LNCaP clone FGC (cell line): Measurements from ENCODE around the gene TTC23L.

Source experiments
- DNase-seq: peaks from one replicate; pipeline ENCODE4 v3.0.0-alpha.2; 2011; ENCODE audit warnings: low read depth
- H3K4me3 ChIP-seq: 2 replicates; pipeline ENCODE4 v1.5.1; 2011; ENCODE audit warnings: mild to moderate bottlenecking, low read depth, low read length, control low read depth
- TF ChIP-seq, protein P1 (sequence below): IDR thresholded peaks from 2 replicates; pipeline ENCODE4 v1.5.1; 2012; ENCODE audit warnings: mild to moderate bottlenecking; ENCODE audit not compliant: control insufficient read depth, insufficient read depth; ENCODE audit errors: extremely low read depth

TTC23L gene

GRCh38 chr5:34804913-34805312 lies 34.1 kb upstream of the TTC23L start:
- DNase-seq: no peak
- TF ChIP-seq, protein P1, sequence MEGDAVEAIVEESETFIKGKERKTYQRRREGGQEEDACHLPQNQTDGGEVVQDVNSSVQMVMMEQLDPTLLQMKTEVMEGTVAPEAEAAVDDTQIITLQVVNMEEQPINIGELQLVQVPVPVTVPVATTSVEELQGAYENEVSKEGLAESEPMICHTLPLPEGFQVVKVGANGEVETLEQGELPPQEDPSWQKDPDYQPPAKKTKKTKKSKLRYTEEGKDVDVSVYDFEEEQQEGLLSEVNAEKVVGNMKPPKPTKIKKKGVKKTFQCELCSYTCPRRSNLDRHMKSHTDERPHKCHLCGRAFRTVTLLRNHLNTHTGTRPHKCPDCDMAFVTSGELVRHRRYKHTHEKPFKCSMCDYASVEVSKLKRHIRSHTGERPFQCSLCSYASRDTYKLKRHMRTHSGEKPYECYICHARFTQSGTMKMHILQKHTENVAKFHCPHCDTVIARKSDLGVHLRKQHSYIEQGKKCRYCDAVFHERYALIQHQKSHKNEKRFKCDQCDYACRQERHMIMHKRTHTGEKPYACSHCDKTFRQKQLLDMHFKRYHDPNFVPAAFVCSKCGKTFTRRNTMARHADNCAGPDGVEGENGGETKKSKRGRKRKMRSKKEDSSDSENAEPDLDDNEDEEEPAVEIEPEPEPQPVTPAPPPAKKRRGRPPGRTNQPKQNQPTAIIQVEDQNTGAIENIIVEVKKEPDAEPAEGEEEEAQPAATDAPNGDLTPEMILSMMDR: no peak
- no peak overlapping the region for H3K4me3 ChIP-seq

DNA sequence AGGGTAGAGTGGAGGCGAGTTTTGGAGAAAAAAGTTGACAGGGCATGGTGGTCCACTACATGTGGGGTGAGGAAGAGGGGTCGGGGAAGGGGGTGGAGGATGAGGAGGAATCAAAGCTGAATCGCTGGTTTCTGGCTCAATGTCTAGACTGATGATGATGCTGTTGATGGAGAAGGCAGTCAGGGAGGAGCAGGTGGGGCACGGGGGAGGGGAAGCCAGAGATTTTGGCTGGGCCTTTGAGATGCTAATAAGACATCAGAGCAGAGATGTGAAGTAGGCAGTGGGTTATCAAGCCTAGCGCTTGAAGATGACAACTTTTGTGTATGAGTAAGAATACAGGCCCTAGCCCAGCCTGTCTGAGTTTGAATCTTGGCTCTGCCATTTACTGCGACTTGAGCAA lies 32.4 kb upstream of the TTC23L start:
- no peak overlapping the region for H3K4me3 ChIP-seq
- no peak for DNase-seq
- TF ChIP-seq, protein P1: no peak

DNA sequence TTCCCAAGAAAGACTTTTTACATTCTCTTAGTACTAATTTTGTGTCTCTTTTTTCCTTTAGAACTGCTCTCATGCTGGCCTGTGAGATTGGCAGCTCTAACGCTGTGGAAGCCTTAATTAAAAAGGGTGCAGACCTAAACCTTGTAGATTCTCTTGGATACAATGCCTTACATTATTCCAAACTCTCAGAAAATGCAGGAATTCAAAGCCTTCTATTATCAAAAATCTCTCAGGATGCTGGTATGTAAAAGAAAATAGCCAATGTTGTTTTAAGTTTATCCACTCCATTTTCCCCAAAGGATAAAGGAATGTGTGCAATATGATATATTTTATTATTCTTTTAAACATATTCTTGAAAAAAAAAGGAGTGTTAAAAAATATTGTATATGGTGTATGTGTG lies 27.3 kb upstream of the TTC23L start:
- TF ChIP-seq, protein P1: no peak
- no peak overlapping the region for H3K4me3 ChIP-seq
- DNase-seq: no peak

GRCh38 chr5:34813509-34813908 lies 25.5 kb upstream of the TTC23L start:
- no peak overlapping the region for H3K4me3 ChIP-seq
- TF ChIP-seq, protein P1: no peak
- DNase-seq: no peak

- DNase-seq: no peak
Measured at GRCh38 chr5:34817558-34818351, 21.2 kb upstream of the TTC23L start.

GRCh38 chr5:34818717-34819116 lies 20.2 kb upstream of the TTC23L start:
- TF ChIP-seq, protein P1: no peak
- DNase-seq: no peak
- no peak overlapping the region for H3K4me3 ChIP-seq

More at GRCh38 chr5:34817558-34818351, 21.2 kb upstream of the TTC23L start:
- H3K4me3 ChIP-seq: no peak overlapping the region
- TF ChIP-seq, protein P1: no peak

DNA sequence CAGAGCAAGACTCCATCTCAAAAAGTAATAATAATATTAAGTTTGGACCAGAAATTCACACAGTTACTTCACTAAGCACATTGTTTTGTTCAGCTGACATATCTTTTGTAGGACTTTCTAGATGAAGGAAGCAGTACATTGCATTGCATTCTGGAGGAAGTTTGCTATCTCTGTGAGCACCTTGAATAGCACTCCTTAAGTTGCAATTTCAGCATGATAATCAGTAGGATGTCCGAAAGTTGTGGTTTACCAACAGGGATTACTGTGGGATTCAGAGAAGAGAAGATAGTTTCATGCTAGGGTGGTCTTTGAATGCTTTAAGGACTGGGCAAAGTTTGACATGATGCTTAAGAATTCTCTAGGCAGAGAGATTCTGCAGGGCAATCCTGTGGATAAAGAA lies 18.4 kb upstream of the TTC23L start:
- DNase-seq: no peak
- no peak overlapping the region for H3K4me3 ChIP-seq
- TF ChIP-seq, protein P1: no peak
